ENCODE measurements around the gene PATE3. TPM values are rescaled to one million over a fixed set of nuclear protein-coding genes. Genes with fewer than 3 reads are reported as not detected.

PATE3 gene
- total RNA-seq, 4 donors from 2014 or later: not detected

DNA sequence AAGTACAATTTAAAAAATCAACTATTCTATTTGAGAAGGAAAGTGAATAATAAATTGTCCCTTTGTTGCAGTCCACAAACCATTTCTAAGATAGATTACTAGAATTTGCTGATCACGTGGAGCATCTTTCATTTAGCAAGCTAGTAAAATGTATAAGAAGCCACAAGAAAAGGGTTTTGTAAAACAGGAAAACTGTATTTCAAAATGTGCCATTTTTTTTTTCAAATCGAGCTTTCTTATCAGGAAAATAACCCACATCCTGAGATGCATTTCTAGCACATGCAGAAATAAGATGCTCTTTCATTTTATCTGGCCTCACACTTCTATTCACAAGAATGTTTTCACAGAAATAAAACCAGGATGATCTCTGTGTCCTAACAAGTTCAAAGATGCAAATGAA is 3.2 kb upstream of the PATE3 start:
- intact Hi-C loops (cut with DNase I): no loop called here
- 73 to 82% methylated on average over 2 of the region's 2 CpGs for WGBS, 2 donors
- H3K9me3 ChIP-seq: no peaks in the 10 kb centered on the region
- no peak overlapping the region for H3K4me3 ChIP-seq (replicated peaks in 1 of 3)
- H3K27me3 ChIP-seq: no peaks in the 10 kb centered on the region
- TF ChIP-seq CTCF (IDR thresholded peaks at IDR 0.05) (no peak), POLR2A (IDR thresholded peaks at IDR 0.05) (no peak)
- no peak for DNase-seq
- no peaks in the 10 kb centered on the region for H3K36me3 ChIP-seq
- no peaks in the 10 kb centered on the region for H3K4me1 ChIP-seq
- H3K27ac ChIP-seq: no peak overlapping the region

DNA sequence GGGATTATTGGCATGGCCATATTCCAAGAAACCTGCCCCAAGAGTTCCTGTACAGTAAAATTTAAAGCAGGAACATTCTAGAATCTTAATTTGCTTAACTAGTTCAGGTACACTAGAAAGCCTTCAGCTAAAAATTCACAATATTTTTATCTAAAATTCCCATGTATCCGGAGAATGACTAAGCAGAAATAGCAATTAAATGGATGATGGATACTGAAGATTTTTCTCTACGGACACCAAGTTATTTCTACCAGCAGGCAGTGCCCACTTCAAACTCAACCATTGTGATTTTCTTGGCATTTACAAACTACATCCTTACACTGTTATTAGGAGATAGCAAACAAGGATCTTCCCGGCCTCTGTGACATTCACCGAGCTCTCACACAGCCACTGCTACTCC is 2.9 kb downstream of the PATE3 start:
- Histone ChIP-seq H3K4me3 (replicated peaks in 1 of 3) (no peak overlapping the region), H3K9me3 (no peaks in the 10 kb centered on the region), H3K27ac (no peak overlapping the region), H3K27me3 (no peaks in the 10 kb centered on the region), H3K36me3 (no peaks in the 10 kb centered on the region), H3K4me1 (peaks cover 0 to 6% of the 10 kb centered on the region in 2 donors)
- no peak for TF ChIP-seq POLR2A (IDR thresholded peaks at IDR 0.05)
- WGBS, 2 donors: 62 to 74% methylated on average over 4 of the region's 4 CpGs
- DNase-seq: no peak
- intact Hi-C loops (cut with DNase I): no loop called here

DNA sequence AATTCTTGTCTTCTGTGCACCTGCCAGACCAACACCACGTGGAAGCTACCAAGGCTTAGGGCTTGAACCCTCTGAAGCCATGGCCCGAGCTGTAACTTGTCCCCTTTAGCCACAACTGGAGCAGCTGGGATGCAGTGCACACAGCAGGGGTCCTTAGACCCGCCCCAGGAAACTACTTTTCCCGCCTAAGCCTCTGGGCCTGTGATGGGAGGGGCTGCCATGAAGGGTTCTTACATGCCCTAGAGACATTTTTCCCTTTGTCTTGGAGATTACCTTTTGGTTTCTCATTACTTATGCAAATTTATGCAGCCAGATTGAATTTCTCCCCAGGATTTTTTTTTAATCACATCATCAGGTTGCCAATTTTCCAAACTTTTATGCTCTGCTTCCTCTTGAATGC is 9.7 kb downstream of the PATE3 start:
- 48 to 60% methylated on average over 4 of the region's 4 CpGs for WGBS, 2 donors
- TF ChIP-seq POLR2A (IDR thresholded peaks at IDR 0.05) (no peak), CTCF (IDR thresholded peaks at IDR 0.05) (no peak)
- H3K36me3 ChIP-seq: no peaks in the 10 kb centered on the region
- no peak for DNase-seq
- no peak overlapping the region for H3K4me3 ChIP-seq (replicated peaks in 1 of 3)
- intact Hi-C loops (cut with DNase I): no loop called here
- H3K4me1 ChIP-seq: no peaks in the 10 kb centered on the region
- H3K27me3 ChIP-seq: no peaks in the 10 kb centered on the region
- H3K9me3 ChIP-seq: no peaks in the 10 kb centered on the region
- H3K27ac ChIP-seq: no peak overlapping the region

- Histone ChIP-seq H3K27me3 (no peaks in the 10 kb centered on the region), H3K27ac (no peak overlapping the region), H3K4me1 (no peaks in the 10 kb centered on the region), H3K36me3 (no peaks in the 10 kb centered on the region), H3K4me3 (replicated peaks in 1 of 3) (no peak overlapping the region), H3K9me3 (no peaks in the 10 kb centered on the region)
- TF ChIP-seq POLR2A (IDR thresholded peaks at IDR 0.05) (no peak), CTCF (IDR thresholded peaks at IDR 0.05) (no peak)
- WGBS, 2 donors: 36 to 86% methylated on average over 2 of the region's 2 CpGs
- intact Hi-C loops (cut with DNase I): no loop called here
- DNase-seq: no peak
Measured at GRCh38 chr11:125799808-125800207, 11.9 kb downstream of the PATE3 start.

DNA sequence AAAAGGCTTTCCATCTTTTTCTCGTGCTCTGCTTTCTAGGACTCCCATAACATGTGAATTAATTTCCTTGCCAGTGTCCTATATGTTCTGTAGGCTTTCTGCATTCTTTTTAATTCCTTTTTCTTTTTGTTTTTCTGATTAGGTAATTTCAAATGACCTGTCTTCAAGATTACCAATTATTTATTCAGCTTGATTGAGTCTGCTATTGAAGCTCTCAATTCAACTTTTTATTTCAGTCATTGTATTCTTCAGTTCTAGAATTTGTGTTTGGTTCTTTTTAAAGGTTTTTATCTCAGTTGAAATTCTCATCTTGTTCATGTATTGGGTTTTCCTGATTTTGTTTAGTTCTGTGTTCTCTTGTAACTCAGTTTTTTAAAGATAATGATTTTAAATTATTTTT is 14.5 kb downstream of the PATE3 start:
- WGBS, 2 donors: 0 to 85% methylated on average over 1 of the region's 1 CpG
- TF ChIP-seq CTCF (IDR thresholded peaks at IDR 0.05): no peak
- TF ChIP-seq POLR2A (IDR thresholded peaks at IDR 0.05): no peak
- no peaks in the 10 kb centered on the region for H3K9me3 ChIP-seq
- H3K4me1 ChIP-seq: no peaks in the 10 kb centered on the region
- intact Hi-C loops (cut with DNase I): no loop called here
- no peak for DNase-seq
- H3K27me3 ChIP-seq: no peaks in the 10 kb centered on the region
- H3K4me3 ChIP-seq (replicated peaks in 1 of 3): no peak overlapping the region
- no peak overlapping the region for H3K27ac ChIP-seq
- H3K36me3 ChIP-seq: no peaks in the 10 kb centered on the region

DNA sequence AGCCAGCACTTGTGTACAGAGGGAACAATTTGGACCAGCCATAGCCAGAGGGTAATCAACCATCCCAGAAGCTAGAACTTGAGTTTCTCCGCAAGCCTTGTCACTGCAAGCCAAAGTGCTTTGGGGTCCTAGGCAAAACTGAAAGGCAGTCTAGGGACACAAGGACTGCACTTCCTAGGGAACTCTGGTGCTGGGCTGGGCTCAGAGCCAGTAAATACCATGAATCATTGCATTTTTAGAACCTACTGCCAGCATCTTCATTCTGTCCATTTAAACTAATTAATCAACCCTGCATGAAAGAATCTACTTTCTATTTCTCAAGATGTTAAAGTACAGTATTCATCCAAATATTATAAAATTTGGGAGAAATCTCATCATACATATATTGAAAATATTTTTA is 20.0 kb downstream of the PATE3 start:
- no peak overlapping the region for H3K27ac ChIP-seq
- H3K9me3 ChIP-seq: no peaks in the 10 kb centered on the region
- H3K36me3 ChIP-seq: no peaks in the 10 kb centered on the region
- no peaks in the 10 kb centered on the region for H3K4me1 ChIP-seq
- intact Hi-C loops (cut with DNase I): no loop called here
- DNase-seq: no peak
- TF ChIP-seq CTCF (IDR thresholded peaks at IDR 0.05) (no peak), POLR2A (IDR thresholded peaks at IDR 0.05) (no peak)
- WGBS, 2 donors: 80 to 94% methylated on average over 1 of the region's 1 CpG
- H3K4me3 ChIP-seq (replicated peaks in 1 of 3): no peak overlapping the region
- H3K27me3 ChIP-seq: no peaks in the 10 kb centered on the region

Measured in thyroid gland (tissue), 4 donors.